Measurements from ENCODE around the gene MEF2A.

The MEF2A gene

GRCh38 chr15:99558571-99558970, 7.2 kb upstream of the MEF2A start:
- DNase-seq (ENCODE audit: insufficient read length, low spot score): no peak
- no peak for FAIRE-seq
- TF ChIP-seq POLR2AphosphoS5 (IDR thresholded peaks at IDR 0.05; ENCODE audit: low read depth, low read length) (no peak), TAF1 (IDR thresholded peaks at IDR 0.05; ENCODE audit: low read depth, low read length) (no peak), POLR2A (IDR thresholded peaks at IDR 0.05; ENCODE audit: low read depth, low read length) (no peak)

- FAIRE-seq (no peak), DNase-seq (ENCODE audit: insufficient read length, low spot score) (no peak)
- TF ChIP-seq POLR2A (IDR thresholded peaks at IDR 0.05; ENCODE audit: low read depth, low read length): no peak
- no peak for TF ChIP-seq POLR2AphosphoS5 (IDR thresholded peaks at IDR 0.05; ENCODE audit: low read depth, low read length)
- no peak for TF ChIP-seq PAX5 (IDR thresholded peaks at IDR 0.05; ENCODE audit: insufficient read depth, low read length, severe bottlenecking)
- TF ChIP-seq POU2F2 (IDR thresholded peaks at IDR 0.05; ENCODE audit: low read depth, low read length): no peak
- TF ChIP-seq TAF1 (IDR thresholded peaks at IDR 0.05; ENCODE audit: low read depth, low read length): no peak
- no peak for TF ChIP-seq SPI1 (IDR thresholded peaks at IDR 0.05; ENCODE audit: low read depth, low read length)
Measured at GRCh38 chr15:99561476-99562230, 4.1 kb upstream of the MEF2A start.

GRCh38 chr15:99562238-99562637, 3.5 kb upstream of the MEF2A start:
- FAIRE-seq (no peak), DNase-seq (ENCODE audit: insufficient read length, low spot score) (no peak)
- TF ChIP-seq POLR2A (IDR thresholded peaks at IDR 0.05; ENCODE audit: low read depth, low read length): no peak
- TF ChIP-seq PAX5 (IDR thresholded peaks at IDR 0.05; ENCODE audit: insufficient read depth, low read length, severe bottlenecking): no peak
- TF ChIP-seq TAF1 (IDR thresholded peaks at IDR 0.05; ENCODE audit: low read depth, low read length): no peak
- TF ChIP-seq POLR2AphosphoS5 (IDR thresholded peaks at IDR 0.05; ENCODE audit: low read depth, low read length): no peak
- no peak for TF ChIP-seq POU2F2 (IDR thresholded peaks at IDR 0.05; ENCODE audit: low read depth, low read length)
- no peak for TF ChIP-seq SPI1 (IDR thresholded peaks at IDR 0.05; ENCODE audit: low read depth, low read length)

- DNase-seq (ENCODE audit: insufficient read length, low spot score): no peak
- TF ChIP-seq POLR2AphosphoS5 (IDR thresholded peaks at IDR 0.05; ENCODE audit: low read depth, low read length) (no peak), POLR2A (IDR thresholded peaks at IDR 0.05; ENCODE audit: low read depth, low read length) (0 out of 2 replicates have a peak, but pooled peaks have one; percentile 15), TAF1 (IDR thresholded peaks at IDR 0.05; ENCODE audit: low read depth, low read length) (0 out of 2 replicates have a peak, but pooled peaks have one; percentile 13), PAX5 (IDR thresholded peaks at IDR 0.05; ENCODE audit: insufficient read depth, low read length, severe bottlenecking) (no peak), SPI1 (IDR thresholded peaks at IDR 0.05; ENCODE audit: low read depth, low read length) (peak; percentile 47), POU2F2 (IDR thresholded peaks at IDR 0.05; ENCODE audit: low read depth, low read length) (0 out of 2 replicates have a peak, but pooled peaks have one; percentile 3)
- FAIRE-seq: peak; percentile 58
Measured at GRCh38 chr15:99564221-99565048, 1.3 kb upstream of the MEF2A start.

- FAIRE-seq: no peak
- TF ChIP-seq POU2F2 (IDR thresholded peaks at IDR 0.05; ENCODE audit: low read depth, low read length) (no peak), POLR2AphosphoS5 (IDR thresholded peaks at IDR 0.05; ENCODE audit: low read depth, low read length) (no peak), SPI1 (IDR thresholded peaks at IDR 0.05; ENCODE audit: low read depth, low read length) (no peak), TAF1 (IDR thresholded peaks at IDR 0.05; ENCODE audit: low read depth, low read length) (no peak)
- DNase-seq (ENCODE audit: insufficient read length, low spot score): no peak
Measured at GRCh38 chr15:99565049-99565298, 810 bp upstream of the MEF2A start.

- TF ChIP-seq POU2F2 (IDR thresholded peaks at IDR 0.05; ENCODE audit: low read depth, low read length): no peak
- TF ChIP-seq SPI1 (IDR thresholded peaks at IDR 0.05; ENCODE audit: low read depth, low read length): peak; percentile 44; the same call in 1 of the 2 replicates
- peak; percentile 37 for DNase-seq (ENCODE audit: insufficient read length, low spot score)
- peak; percentile 73 for FAIRE-seq
Measured at GRCh38 chr15:99566157-99566897, 543 bp downstream of the MEF2A start.

- peak; percentile 54 for FAIRE-seq
- TF ChIP-seq POLR2AphosphoS5 (IDR thresholded peaks at IDR 0.05; ENCODE audit: low read depth, low read length) (no peak), POLR2A (IDR thresholded peaks at IDR 0.05; ENCODE audit: low read depth, low read length) (no peak), PAX5 (IDR thresholded peaks at IDR 0.05; ENCODE audit: insufficient read depth, low read length, severe bottlenecking) (no peak), POU2F2 (IDR thresholded peaks at IDR 0.05; ENCODE audit: low read depth, low read length) (no peak), SPI1 (IDR thresholded peaks at IDR 0.05; ENCODE audit: low read depth, low read length) (no peak), TAF1 (IDR thresholded peaks at IDR 0.05; ENCODE audit: low read depth, low read length) (no peak)
- DNase-seq (ENCODE audit: insufficient read length, low spot score): no peak
Measured at GRCh38 chr15:99568625-99569352, 3.0 kb downstream of the MEF2A start.

- TF ChIP-seq POU2F2 (IDR thresholded peaks at IDR 0.05; ENCODE audit: low read depth, low read length): no peak
- FAIRE-seq (no peak), DNase-seq (ENCODE audit: insufficient read length, low spot score) (no peak)
Measured at GRCh38 chr15:99571299-99571698, 5.5 kb downstream of the MEF2A start.

- no peak for DNase-seq (ENCODE audit: insufficient read length, low spot score)
- no peak for FAIRE-seq
- TF ChIP-seq POU2F2 (IDR thresholded peaks at IDR 0.05; ENCODE audit: low read depth, low read length): no peak
- no peak for TF ChIP-seq SPI1 (IDR thresholded peaks at IDR 0.05; ENCODE audit: low read depth, low read length)
- no peak for TF ChIP-seq PAX5 (IDR thresholded peaks at IDR 0.05; ENCODE audit: insufficient read depth, low read length, severe bottlenecking)
- no peak for TF ChIP-seq POLR2AphosphoS5 (IDR thresholded peaks at IDR 0.05; ENCODE audit: low read depth, low read length)
- TF ChIP-seq TAF1 (IDR thresholded peaks at IDR 0.05; ENCODE audit: low read depth, low read length): no peak
- TF ChIP-seq POLR2A (IDR thresholded peaks at IDR 0.05; ENCODE audit: low read depth, low read length): no peak
Measured at GRCh38 chr15:99574048-99574447, 8.3 kb downstream of the MEF2A start.
